Caki2 (cell line): ENCODE results near the gene SCD. TPM values are rescaled to one million over a fixed set of nuclear protein-coding genes. Genes with fewer than 3 reads are reported as not detected.

Experiments used
- total RNA-seq: library from RNA; depleted of rRNA; stranded (reverse); fragments of >200 nt; shearing (Covaris generic); gene quantifications from 2 replicates; pipeline ENCODE4 v1.2.3, GENCODE V29; 2014; ENCODE audit warnings: low replicate concordance; rRNA removed

The SCD gene
- total RNA-seq, 1 experiment from 2014 or later, result 97.2 TPM

Other genes starting within 250 kb of the SCD start
- 31.4 and 33.6 TPM in 2 replicates for gene ERLIN1, start 161.2 kb upstream of the SCD start, total RNA-seq
- 10.8 and 11.0 TPM in 2 replicates for gene CHUK, start 117.6 kb upstream of the SCD start, total RNA-seq
- 28.5 and 39.6 TPM in 2 replicates for gene CWF19L1, start 79.6 kb upstream of the SCD start, total RNA-seq
- 54.4 and 55.8 TPM in 2 replicates for gene BLOC1S2, start 60.6 kb upstream of the SCD start, total RNA-seq
- not detected in 2 replicates for gene PKD2L1, start 17.0 kb upstream of the SCD start, total RNA-seq
- gene WNT8B, start 115.8 kb downstream of the SCD start, total RNA-seq, result not detected in 2 replicates
- 0.71 TPM in 1 of 2 replicates, not detected in the other for gene SEC31B, start 172.6 kb downstream of the SCD start, total RNA-seq
- 132 and 185 TPM in 2 replicates for gene NDUFB8, start 182.6 kb downstream of the SCD start, total RNA-seq
- 5.9 and 35.9 TPM in 2 replicates for gene HIF1AN, start 188.7 kb downstream of the SCD start, total RNA-seq